ENCODE data around the gene KNDC1.

Gene KNDC1

DNA sequence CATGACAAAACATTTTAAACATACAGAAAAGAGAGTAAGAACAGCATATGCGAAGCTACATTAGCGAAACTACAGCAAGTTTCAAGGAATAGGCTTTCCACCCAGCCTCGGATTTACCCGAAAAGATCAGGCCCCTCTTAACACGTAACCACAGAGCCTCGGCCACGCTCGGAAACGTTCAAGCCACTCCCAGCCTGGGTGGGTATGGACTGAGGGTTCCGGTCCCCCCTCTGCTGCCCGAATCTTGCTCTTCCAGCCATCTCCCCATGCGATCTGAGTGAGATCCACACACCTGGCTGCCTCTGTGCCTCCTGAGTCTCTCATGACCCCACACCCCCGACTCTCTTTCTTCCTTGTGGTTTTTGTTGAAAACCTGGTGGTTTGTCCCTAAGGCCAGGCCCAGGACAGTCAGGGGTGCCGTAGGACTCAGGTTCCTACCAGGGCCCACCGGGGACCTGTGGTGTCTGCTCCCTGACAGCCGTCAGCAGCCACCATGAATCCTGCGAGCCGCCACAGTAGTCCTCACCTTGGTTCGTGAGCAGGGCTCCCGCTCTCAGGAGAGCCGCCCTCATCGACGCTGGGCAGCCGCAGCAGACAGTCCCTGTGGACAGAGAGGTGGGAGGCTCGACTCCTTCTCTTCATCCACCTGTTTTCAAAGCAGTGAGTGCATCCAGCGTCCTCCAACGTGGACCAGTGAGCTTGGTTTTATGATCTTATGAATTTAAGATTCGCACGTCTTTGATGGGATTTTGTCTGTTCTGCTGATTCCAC lies 18.5 kb downstream of the KNDC1 start:
- DNase-seq: no peak

DNA sequence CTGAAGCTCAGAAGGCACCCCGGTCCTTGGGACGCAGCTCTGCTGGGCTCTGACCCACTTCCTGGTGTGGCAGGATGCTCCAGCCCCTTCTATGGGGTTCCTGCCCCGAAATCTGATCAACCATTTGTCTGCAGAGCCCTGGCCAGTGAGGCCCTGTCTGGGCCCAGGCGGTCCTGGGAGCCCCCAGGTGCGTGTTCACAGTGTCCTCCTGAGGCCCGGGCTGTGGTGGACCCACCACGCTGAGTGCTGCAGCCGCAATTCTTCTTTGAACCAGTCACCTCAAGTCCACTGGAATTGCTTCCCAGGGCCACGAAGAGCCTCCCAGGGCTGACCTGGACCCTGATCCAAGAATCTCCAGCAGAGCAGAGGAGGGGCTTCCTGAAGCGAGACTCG lies 19.1 kb downstream of the KNDC1 start:
- DNase-seq: no peak

DNA sequence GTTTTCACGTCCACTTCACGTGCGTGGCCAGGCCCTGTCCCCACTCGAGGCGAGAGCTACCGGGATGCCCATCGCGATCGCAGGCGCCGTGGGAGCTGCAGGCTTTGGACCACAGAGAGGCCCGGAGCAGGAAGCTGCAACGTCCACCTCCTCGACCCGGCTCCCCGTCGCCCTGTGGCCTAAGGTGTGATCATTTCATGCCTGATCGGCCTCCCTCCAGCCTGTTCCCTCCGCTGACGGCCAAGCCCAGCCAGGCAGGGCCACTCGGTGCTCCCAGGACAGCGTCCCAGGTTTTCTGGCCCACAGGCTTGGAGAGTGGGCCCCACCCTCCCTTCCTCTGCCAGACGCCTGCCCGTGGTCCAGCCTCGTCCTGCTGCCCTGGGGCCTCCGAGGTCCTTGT lies 19.6 kb downstream of the KNDC1 start:
- DNase-seq: no peak

DNA sequence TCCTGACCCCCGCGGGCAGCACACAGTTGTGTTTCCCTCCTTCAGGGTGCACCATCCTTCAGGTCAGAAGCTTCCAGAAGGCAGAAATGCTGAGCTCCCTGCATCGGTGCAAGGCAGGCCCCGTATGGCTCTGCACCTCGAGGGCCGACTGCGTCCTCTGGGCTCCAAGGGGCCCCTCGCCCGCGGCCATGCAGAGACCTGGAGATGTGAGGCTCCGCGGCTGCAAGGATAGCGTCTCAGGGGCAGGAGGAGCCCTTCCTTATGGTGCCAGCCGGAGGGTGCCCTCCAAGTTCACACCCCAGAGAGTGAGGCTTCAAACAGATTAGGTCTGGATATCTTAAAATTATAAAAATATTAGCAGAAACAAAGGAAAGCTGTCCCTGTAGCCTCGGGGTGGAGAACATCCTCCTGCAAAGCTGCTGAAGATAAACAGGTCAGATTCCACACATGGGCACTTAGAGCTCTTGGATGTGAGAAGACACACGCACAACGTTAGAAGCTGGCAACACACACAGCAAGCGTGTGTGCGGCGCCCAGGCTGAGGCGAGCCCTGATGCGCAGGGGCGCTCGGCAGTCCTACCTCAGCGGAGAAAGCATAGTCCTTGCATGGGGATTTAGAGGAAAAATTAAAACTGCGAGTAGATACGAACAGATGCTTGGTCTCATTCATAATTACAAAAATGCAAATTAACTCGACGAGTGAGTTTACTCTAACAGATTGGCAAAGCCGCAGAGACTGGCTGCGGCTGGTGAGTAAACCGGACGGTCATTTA lies 20.4 kb downstream of the KNDC1 start:
- no peak for DNase-seq

DNA sequence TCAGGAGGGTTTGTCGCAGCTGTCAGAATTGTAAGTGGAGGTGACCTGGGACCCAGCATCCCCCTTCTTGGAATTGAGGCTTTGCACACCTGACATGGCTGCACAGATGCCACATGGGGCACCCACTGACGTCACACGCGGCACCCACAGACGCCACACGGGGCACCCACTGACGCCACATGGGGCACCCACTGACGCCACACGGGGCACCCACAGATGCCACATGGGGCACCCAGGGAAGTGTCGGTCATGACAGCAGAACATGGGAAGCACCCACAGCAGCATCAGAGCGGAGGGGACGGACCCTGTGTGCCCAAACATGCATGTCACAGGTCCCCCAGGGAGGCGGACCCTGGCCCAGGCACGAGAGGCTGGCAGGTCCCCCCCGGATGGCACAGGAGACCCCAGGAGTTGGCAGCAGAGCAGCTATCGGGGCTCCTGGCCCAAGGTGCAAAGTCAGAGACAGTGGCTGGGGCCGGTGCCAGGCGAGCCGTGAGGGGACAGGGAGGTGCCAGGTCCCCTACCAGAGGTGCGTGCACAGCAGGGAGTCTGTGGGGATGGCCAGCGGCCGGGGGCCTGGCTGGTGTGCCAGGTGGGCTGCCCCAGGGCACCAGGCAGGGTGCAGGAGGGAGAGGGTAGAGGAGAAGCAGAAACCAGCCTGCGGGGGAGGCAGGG lies 21.1 kb downstream of the KNDC1 start:
- DNase-seq: no peak

DNA sequence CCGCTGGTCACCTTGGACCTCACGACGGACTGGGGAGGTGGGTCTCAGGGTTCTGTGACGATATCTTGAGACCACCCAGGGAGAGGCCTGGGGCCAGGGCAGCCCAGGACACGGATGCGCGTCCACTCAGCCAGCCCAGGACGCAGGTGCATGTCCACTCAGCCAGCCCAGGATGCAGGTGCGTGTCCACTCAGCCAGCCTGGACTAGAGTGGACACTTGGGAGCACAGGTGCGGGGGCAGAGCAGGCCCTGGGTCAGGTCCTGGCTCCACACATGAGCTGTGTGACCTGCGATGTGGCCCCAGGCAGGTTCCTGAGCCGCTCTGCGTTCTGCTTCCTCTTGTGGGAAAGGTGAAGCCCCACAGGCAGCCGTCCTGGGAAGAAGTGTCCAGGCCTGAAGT lies 22.2 kb downstream of the KNDC1 start:
- no peak for DNase-seq

DNA sequence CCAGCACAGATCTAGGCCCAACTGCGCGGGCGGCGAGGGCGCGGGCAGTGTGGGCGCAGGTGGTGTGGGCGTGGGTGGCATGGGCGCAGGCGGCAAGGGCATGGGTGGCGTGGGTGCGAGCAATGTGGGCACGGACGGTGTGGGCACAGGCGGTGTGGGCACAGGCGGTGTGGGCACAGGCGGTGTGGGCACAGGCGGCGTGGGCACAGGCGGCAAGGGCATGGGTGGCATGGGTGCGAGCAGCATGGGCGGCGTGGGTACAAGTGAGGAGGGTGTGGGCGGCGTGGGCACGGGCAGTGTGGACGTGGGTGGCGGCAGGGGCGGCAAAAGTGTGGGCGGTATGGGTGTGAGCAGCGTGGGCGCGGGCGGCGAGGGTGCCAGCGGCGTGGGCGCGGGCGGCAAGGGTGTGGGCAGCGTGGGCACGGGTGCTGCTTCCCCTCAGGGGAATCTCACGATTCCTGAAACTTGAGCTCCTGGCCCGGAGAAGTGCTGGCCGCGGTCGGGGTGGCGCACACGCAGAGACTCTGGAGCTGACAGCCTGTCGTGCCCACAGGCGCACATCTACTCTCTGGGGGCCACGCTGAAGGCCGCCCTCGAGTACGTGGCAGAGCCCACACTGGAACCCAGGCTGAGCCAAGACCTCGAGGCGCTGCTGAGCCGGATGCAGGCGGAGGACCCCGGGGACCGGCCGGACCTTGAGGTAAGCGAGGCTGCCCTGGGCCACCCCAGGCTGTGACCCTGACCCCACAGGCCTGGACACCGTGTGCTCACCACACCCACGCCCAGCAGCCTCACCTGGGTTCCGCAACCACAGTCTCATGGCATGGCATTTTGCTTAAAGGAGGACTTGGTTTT lies 23.0 kb downstream of the KNDC1 start:
- DNase-seq: no peak

DNA sequence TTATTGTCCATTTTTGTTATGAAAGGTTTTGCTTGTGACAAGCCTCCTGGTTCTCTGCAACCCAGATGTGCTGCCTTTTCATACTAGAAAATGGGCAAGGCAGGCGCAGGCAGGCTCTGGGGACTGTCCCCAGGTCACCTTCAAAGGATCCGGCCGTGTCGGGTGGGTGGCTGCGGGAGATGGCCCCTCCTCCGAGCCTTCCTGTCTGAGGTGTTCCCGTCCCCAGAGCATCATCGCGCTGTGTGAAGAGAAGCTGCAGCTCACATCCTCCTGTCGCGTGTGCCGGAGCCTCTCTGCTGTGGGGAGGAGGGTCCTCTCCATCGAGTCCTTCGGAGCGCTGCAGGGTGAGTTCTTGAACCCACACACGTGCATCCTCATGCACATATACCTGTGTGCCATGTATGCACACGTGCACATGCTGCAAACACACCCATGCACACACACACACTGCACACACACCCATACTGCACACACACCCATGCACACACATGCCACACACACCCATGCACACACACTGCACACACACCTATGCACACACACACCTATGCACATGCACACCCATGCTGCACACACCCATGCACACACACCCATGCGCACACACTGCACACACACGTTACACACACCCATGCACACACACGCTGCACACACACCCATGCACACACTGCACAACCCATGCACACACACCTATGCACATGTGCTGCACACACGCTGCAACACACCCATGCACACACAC lies 23.8 kb downstream of the KNDC1 start:
- DNase-seq: no peak

DNA sequence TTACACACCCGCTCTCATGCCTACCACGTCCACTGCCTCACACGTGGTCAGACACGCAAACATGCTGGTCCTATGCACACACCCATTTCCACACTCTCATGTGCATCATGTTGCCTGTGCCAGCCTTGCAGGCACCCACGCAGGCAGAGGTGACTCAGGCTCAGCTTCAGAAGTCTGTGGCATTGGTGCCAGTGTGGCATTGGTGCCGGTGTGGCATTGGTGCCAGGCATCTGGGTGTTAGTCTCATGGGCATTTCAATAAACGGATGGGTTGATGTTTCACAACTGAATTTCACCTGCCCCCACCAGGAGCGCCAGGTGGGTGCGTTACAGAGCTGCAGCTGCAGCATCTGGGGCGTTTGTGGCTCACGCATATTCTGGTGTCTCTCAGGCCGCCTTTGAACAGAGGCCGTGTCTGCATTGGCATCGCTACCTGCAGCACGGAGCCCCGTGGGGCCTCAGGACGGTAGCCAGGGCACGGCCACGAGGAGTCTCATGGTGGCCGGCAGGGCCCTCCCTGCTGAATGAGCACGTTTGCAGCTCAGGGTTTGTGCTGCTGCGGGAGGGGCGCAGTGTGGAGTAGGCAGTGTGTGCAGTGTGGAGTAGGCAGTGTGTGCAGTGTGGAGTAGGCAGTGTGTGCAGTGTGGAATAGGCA lies 24.7 kb downstream of the KNDC1 start:
- no peak for DNase-seq

DNA sequence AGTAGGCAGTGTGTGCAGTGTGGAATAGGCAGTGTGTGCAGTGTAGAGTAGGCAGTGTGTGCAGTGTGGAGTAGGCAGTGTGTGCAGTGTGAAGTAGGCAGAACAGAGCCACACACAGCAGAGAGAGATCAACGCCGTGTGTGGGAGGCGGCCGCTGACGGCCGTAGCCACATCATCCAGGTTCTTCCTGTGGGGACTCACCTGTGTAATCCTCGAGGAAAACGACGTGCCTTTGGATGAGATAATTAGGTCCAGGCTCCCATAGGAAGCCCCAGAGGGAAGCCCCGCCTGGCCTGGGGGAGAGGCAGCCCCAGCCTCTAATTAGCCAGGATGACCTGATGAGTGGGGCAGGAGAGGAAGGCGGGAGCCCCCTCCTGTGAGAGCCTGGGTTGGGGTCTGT lies 25.4 kb downstream of the KNDC1 start:
- no peak for DNase-seq

DNA sequence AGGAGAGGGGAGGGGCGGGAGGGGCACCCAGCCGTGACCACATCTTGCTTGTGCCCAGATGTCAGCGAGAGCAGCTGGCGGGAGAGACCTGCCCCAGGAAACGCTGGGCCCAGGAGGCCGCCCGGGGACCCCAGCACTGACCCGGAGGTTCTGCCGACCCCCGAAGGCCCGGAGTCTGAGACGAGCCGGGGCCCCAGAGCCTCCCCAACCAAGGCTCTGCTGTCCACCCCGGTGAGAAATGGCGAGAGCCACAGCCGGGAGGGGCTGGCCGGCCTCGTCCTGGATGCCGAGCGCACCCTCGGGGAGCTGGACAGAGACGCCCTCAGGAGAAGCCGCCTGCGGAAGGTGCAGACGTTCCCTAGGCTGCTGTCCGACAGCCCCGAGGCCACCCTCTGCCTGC lies 25.9 kb downstream of the KNDC1 start:
- no peak for DNase-seq

DNA sequence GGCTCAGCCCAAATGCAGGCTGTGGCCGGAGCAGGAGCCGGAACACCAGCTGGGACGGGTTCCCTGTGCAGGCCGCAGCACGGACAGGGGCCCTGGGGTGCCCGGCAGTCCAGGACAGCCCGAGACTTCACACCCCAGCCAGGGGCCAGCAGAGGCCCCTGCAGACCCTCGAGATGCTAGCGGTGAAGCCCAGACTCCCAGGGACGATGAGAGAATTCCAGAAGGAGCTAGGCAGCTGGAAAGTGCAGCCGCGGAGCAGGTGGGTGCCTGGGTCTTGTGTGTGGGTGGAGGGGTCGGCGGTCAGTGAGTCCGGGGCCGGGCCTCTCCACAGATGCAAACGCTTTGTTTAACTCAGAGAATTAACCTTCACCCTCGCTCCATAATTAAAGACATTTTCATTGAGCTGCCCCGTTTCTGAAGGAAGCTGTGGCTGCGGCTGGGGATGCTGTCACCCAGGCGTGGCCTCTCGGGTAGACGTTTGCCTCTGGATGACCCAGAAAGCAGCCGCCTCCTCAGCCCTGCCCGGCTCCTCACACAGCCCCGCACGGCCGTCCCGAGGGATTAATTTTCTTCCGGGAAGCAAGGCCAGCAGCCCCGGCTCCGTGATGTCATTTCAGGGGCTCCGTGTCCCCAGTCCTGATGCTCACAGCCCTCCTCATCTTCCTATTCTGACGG lies 26.5 kb downstream of the KNDC1 start:
- no peak for DNase-seq

DNA sequence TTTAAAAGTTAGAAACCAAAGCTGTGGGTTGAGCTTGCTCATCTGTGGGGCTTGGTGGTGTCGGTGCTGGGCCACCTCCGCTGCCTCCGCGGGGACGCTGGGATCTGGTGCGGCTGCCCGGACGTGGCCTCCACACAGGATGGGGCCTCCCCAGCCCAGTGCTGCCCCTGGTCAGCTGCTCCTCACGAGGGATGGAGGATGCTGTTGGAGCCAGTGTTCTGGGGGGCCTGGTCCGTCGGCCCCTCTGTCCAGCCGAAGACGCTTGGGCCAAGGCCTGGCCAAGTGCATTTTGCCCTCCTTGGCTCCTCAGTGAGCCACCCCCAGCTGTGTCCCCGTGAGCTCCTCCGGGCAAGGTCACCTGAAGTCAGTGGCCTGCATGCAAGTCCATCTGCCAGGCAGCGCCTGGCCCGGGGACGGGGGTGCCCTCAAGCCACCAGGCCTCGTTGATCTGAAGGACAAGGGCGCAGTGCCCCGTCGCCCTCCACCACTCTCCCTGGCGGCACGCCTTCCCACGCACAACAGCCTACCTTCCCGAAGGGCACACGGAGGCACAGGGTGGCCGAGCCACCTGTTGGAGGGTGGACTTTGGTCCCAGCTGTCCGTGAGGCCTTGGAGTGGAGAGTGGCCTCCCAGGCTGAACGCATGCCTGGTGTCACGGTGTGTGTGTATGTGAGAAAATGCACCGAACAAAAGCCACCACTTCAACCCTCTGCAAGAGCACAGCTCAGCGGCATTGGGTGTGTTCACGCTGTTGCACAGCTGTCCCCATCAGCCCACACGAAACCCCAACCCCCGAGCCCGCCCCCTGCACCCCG lies 27.3 kb downstream of the KNDC1 start:
- DNase-seq: no peak

DNA sequence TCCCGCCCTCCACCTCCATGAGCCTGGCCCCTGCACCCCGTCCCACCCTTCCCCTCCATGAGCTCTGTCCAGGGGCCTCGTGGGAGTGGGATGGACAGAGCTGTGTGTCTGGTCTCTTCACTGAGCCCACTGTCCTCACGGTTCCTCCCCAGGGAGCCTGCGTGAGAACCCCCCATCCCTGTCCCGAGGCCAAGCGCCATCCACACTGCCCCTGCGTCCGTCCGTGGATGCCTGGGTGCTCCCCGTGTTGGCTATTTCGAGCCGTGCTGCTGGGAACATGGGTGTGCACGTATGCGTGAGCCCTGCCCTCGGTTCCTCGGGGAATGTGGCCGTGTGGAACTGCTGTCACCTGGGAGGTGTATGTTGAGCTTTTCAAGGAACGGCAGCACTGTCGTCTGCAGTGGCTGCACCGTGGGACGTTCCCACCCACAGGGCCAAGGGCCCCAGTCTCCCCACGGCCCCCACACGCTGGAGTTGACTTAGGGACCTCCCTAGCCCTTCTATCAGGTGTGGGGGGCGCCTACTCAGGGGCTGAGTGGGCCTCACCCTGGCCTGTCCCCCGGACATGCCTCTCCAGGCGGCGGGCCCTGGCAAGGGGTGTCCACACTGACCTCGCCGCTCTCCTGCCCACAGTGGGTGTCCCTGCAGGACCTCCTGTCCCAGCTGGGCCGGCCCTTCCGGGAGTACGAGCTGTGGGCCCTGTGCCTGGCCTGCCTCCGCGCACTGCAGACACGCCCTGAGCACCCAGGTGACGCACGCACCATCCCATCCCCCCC lies 28.1 kb downstream of the KNDC1 start:
- DNase-seq: no peak

DNA sequence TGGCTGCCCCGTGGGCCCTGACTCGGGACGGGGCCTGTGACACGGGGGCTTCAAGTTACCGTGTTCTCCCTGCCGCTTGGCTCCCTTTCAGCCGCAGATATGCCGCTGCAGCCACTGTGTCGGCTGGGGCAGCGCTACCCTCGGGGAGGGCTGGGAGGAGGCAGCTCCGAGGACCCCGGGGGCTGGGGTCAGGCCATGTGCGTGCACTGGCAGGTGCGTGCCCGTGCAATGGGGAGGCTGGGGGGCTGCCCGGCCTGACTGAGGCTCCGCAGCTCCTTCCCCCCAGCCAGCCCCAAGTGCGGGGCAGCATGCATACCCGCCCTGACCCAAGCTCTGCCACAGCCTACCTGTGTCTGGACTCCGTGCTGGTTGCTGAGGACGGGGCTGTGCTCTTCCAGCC lies 29.2 kb downstream of the KNDC1 start:
- DNase-seq: no peak

DNA sequence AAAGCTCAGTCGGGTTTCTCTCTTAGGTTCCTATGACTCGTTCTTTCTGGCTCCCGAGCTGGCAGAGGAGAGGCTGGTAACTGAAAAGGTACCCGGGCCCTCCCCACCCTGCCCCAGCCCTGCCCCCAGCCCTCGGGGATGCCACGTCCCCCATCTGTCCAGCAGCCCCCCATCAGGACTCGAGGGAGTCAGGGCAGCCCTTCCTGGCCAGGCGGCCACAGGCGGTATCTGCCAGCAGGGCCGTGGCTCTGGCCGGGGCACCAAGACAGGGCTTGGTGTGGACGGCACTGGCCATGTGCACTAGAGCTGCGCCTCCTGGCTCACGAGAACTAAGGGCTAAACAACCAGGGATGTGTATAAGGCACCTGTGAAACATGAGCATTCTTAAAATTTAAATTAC lies 29.7 kb downstream of the KNDC1 start:
- no peak for DNase-seq

DNA sequence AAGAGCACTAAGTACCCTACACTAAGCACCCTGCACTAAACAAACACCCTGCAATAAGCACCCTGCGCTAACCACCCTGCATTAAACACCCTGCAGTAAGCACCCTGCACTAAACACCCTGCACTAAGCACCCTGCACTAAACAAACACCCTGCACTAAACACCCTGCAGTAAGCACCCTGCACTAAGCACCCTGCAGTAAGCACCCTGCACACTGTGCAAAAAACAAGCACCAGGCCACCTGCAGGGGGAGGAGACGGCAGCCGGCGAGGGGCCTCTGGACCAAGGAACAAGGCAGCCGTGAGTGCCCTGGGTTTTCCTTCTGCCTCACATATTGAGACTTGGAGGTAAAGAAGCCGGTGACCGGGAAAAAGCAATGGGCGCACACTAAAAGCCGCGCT lies 30.2 kb downstream of the KNDC1 start:
- DNase-seq: no peak

DNA sequence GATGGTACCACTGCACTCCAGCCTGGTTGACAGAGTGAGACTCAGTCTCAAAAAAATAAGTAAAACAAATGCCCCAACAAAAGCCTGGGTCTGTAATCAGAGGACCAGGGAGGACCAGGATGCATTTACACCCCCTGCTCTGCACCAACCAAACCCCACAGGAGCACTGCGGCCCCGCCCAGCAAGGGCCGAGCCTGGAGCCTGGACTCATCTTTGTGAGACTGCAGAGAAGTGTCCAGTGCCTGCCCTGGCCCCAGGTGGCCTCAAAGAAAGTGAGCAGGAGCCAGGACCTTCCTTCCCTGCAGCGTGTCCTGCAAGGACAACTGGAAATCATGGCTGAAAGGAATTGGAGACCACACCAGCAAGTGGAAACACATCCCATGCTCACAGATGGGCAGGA lies 31.6 kb downstream of the KNDC1 start:
- DNase-seq: no peak

DNA sequence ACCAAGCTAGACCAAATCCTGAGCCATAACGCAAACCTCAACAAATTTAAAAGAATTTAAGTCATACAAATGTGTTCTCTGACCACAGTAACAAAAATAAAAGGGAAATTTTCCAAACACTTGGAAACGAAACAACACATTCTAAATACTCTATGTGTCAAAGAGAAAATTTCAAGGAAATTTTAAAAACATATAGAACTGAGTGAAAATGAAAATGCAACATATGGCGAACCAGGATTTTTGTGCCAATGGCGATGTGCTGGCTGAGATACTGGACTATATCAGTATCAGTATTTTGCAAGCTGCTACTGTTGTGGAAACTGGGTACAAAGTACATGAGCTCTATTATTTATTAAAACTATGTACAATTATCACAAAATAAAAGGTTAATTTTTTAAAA lies 34.1 kb downstream of the KNDC1 start:
- no peak for DNase-seq

DNA sequence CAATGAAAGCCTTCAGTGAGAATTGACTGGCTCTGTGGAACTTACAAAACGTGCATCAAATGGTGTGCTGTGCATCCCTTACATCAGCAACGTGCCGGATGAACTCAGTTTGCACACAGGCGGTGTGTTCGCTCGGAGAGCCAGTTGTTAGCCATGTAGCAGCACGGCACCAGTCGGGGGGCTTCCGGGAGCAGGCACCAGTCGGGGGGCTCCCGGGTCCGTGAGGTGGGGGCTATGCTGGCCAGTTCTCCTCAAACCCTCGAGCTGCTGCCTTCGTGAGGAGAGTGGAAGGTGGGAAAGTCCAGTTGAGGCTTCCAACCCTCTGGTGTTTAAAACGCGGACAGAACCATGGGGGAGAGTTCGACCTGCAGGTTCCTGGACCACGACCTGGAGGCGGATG lies 35.1 kb downstream of the KNDC1 start:
- DNase-seq: no peak

All from NCI-H82 (cell line).